Coronary artery (tissue), 2 donors: ENCODE measurements around the gene CDK5RAP1.

Source experiments
- DNase-seq: peaks from one replicate; pipeline ENCODE4 v3.0.0-alpha.2; 2017; ENCODE audit warnings: low spot score
- H3K27ac ChIP-seq, 2 donors: fragments of 200-600 bp; sonication (generic); one replicate each; pipeline ENCODE4 v1.5.1; 2016 to 2019
- H3K4me3 ChIP-seq: fragments of 200-600 bp; sonication (generic); 2 replicates; pipeline ENCODE4 v1.5.1; 2016; ENCODE audit warnings: mild to moderate bottlenecking, moderate library complexity
- CTCF ChIP-seq: fragments of 200-600 bp; sonication (generic); IDR thresholded peaks from one replicate; pipeline ENCODE4 v1.5.1; 2019; ENCODE audit warnings: antibody characterized with exemption

CDK5RAP1 gene

GRCh38 chr20:33412484-33412838 is 11.1 kb upstream of the CDK5RAP1 start:
- no peak for DNase-seq
- TF ChIP-seq CTCF: no peak
- no peak overlapping the region for H3K4me3 ChIP-seq
- H3K27ac ChIP-seq: no peak overlapping the region

GRCh38 chr20:33411711-33412483 is 10.6 kb upstream of the CDK5RAP1 start:
- no peak overlapping the region for H3K4me3 ChIP-seq
- H3K27ac ChIP-seq: no peak overlapping the region
- TF ChIP-seq CTCF: no peak
- DNase-seq: no peak

GRCh38 chr20:33411242-33411641 is 9.9 kb upstream of the CDK5RAP1 start:
- H3K4me3 ChIP-seq: no peak overlapping the region
- DNase-seq: no peak
- no peak for TF ChIP-seq CTCF
- no peak overlapping the region for H3K27ac ChIP-seq

- no peak overlapping the region for H3K27ac ChIP-seq
- H3K4me3 ChIP-seq: no peak overlapping the region
- no peak for TF ChIP-seq CTCF
- no peak for DNase-seq
Observed at GRCh38 chr20:33410081-33410742, 8.9 kb upstream of the CDK5RAP1 start.

GRCh38 chr20:33408716-33409654 is 7.7 kb upstream of the CDK5RAP1 start:
- H3K4me3 ChIP-seq: no peak overlapping the region
- no peak for TF ChIP-seq CTCF
- DNase-seq: no peak
- H3K27ac ChIP-seq: no peak overlapping the region

- TF ChIP-seq CTCF: no peak
- no peak overlapping the region for H3K27ac ChIP-seq
- no peak overlapping the region for H3K4me3 ChIP-seq
- DNase-seq: no peak
Observed at GRCh38 chr20:33408313-33408712, 7.0 kb upstream of the CDK5RAP1 start.
